Measurements from ENCODE around the gene HPD. TPM values are rescaled to one million over a fixed set of nuclear protein-coding genes. Genes with fewer than 3 reads are reported as not detected.

HPD gene
- total and polyA plus RNA-seq, 9 donors = 1.2 to 7.2 (median 4.0) TPM

DNA sequence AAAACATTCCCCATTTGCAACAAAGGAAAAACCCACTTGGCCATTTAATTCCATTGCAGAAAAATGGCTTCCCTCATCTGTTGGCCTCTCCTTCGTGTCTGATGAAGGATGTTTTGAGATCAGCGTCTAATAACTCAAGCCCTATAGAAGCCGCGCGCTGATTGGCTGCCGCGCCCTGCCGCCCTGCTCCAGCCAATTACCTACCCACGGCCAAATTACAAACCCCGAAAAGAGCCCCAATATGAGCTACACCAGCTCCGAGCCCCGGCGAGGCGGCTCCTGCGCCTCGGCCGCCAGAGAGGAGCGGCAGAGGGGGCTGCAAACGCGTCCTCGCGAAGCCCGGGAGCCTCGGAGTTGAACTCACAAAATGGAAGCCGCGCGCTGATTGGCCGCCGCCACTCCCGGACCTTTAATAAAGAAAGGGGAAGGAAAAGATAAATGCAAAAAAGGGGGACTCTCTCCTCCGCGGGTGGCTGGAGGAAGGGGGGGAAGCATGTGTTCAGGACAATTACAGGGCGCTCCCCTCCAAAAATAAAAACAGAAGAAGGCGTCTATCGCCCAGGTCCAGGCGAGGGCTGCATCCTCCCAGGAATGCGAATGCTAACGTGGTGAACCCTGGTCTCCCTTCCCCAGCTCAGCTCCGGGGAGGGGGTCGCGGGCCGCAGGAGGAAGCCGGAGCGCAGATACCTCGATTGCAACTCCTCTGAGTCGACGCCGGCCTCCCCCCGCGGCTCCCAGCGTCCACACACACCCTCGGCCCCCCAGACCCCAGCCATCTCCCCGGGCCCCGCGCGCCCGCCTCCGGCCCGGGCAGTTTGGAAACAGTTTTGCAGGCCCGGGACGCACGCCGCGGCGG lies 55.6 kb downstream of the HPD start:
- peaks cover 18% of the 10 kb centered on the region for H3K4me1 ChIP-seq (ENCODE audit: insufficient read depth)
- DNase-seq = peak; percentile 90 to 94 (median 92)
- intact Hi-C loops (cut with DNase I) = loop anchor here in 1 of 4 donors (10.0 kb wide), 1 partner anchor 322 kb away; no protein-coding TSS in a partner anchor
- peak overlapping the region; percentile 100 for H3K27ac ChIP-seq
- peak overlapping the region; percentile 77 for H3K4me3 ChIP-seq
- WGBS, 3 donors = 0 to 1% (median 1%) methylated on average over 65 of the region's 65 CpGs
- no peaks in the 10 kb centered on the region for H3K27me3 ChIP-seq
- TF ChIP-seq EP300 (IDR thresholded peaks at IDR 0.05) = no peak
- peak; percentile 98 for TF ChIP-seq POLR2A (IDR thresholded peaks at IDR 0.05)
- TF ChIP-seq, protein P1, sequence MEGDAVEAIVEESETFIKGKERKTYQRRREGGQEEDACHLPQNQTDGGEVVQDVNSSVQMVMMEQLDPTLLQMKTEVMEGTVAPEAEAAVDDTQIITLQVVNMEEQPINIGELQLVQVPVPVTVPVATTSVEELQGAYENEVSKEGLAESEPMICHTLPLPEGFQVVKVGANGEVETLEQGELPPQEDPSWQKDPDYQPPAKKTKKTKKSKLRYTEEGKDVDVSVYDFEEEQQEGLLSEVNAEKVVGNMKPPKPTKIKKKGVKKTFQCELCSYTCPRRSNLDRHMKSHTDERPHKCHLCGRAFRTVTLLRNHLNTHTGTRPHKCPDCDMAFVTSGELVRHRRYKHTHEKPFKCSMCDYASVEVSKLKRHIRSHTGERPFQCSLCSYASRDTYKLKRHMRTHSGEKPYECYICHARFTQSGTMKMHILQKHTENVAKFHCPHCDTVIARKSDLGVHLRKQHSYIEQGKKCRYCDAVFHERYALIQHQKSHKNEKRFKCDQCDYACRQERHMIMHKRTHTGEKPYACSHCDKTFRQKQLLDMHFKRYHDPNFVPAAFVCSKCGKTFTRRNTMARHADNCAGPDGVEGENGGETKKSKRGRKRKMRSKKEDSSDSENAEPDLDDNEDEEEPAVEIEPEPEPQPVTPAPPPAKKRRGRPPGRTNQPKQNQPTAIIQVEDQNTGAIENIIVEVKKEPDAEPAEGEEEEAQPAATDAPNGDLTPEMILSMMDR (IDR thresholded peaks at IDR 0.05) = peak in 1 of 3 donors; percentile 7
- H3K36me3 ChIP-seq = no peaks in the 10 kb centered on the region
- no peaks in the 10 kb centered on the region for H3K9me3 ChIP-seq

DNA sequence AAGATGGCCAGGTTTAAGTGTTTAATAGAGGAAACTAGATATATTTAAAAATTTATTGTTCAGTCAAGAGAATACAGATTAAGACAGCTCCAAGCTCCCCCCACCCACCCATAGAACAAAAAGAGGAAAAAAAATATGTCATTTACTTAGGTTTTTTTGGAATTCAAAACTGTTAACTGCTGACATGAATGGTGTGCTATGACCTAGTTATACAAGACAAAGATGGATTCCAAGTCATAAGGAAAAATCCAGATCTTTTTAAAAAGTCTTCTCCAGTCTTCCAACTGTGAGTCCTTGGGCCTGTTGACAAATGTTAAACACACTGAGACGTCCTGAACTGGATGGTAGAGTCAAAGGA lies 56.2 kb downstream of the HPD start:
- DNase-seq = no peak
- 0% methylated on average over 1 of the region's 1 CpG for WGBS, 3 donors

DNA sequence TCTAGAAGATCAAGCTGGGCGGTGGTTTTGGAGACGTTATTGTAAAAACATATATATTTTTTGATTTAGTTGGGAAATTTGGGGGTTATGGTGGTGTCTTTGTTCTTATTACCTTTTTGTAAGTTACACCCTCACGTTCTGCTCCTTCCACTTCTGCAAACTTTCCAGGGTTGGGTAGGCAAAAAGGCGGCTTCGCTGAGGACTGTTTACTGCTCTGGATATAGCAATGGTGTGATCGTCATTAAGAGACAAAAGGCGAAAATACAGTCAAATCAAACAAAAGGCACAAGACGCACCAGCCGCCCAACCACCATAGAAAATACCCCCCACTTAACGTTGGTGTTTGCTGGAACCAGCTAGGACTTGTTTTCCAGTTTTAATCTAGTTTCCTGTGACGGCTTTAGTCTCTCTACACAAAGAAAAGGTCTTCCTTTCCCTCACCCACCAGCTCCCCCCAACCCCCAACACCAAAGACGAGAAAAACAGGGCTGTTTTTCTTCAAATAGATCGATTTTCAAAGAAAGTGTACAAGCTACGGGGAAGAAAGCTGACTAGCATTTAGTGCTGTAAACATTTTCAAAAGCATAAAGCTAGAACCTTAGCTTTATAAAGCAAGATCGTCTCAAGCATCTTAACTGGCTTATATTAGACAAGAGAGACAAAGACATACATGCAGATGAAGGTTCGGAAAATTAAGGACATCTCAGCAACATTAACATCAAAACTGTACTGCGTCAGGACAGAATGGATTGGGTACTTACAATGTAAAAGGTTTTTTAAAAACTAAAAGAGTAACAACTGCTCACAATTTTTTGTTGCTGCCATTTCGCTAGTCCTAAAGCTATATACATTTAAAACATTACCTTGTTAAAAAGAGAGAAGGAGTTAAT lies 56.8 kb downstream of the HPD start:
- Histone ChIP-seq H3K9me3 (no peaks in the 10 kb centered on the region), H3K27me3 (no peaks in the 10 kb centered on the region), H3K4me1 (ENCODE audit: insufficient read depth) (peaks cover 22% of the 10 kb centered on the region), H3K27ac (peak overlapping the region; percentile 100), H3K36me3 (no peaks in the 10 kb centered on the region), H3K4me3 (peak overlapping the region; percentile 77)
- no peak for DNase-seq
- TF ChIP-seq EP300 (IDR thresholded peaks at IDR 0.05) (no peak), POLR2A (IDR thresholded peaks at IDR 0.05) (no peak)
- TF ChIP-seq, protein P1 (IDR thresholded peaks at IDR 0.05) = no peak
- intact Hi-C loops (cut with DNase I) = loop anchor here in 1 of 4 donors (10.0 kb wide), 1 partner anchor 323 kb away; no protein-coding TSS in a partner anchor
- WGBS, 3 donors = 1 to 5% (median 3%) methylated on average over 18 of the region's 18 CpGs

More for the DNA sequence above, 56.2 kb downstream of the HPD start:
- no peaks in the 10 kb centered on the region for H3K36me3 ChIP-seq
- H3K27me3 ChIP-seq = no peaks in the 10 kb centered on the region
- peak overlapping the region; percentile 100 for H3K27ac ChIP-seq
- intact Hi-C loops (cut with DNase I) = loop anchor here in 1 of 4 donors (10.0 kb wide), 1 partner anchor 322 kb away; no protein-coding TSS in a partner anchor
- peak overlapping the region; percentile 77 for H3K4me3 ChIP-seq
- peaks cover 24% of the 10 kb centered on the region for H3K4me1 ChIP-seq (ENCODE audit: insufficient read depth)
- no peaks in the 10 kb centered on the region for H3K9me3 ChIP-seq
- TF ChIP-seq POLR2A (IDR thresholded peaks at IDR 0.05) = no peak
- TF ChIP-seq, protein P1 (IDR thresholded peaks at IDR 0.05) = no peak
- no peak for TF ChIP-seq EP300 (IDR thresholded peaks at IDR 0.05)
